Endothelial cell (in vitro differentiated cells): ENCODE results near the gene TAF4. TPM values are rescaled to one million over a fixed set of nuclear protein-coding genes. Genes with fewer than 3 reads are reported as not detected.

Experiments
- DNase-seq: peaks from one replicate; pipeline ENCODE4 v3.0.0; 2021; ENCODE audit warnings: low spot score
- H3K27ac Mint-ChIP-seq: one replicate; pipeline ENCODE4 v1.8.0; 2021; ENCODE audit warnings: mixed read lengths, inconsistent platforms; ENCODE audit not compliant: unreplicated experiment
- H3K27me3 Mint-ChIP-seq: one replicate; pipeline ENCODE4 v1.8.0; 2021; ENCODE audit warnings: mild to moderate bottlenecking, moderate library complexity, mixed read lengths, inconsistent platforms; ENCODE audit not compliant: unreplicated experiment
- H3K36me3 Mint-ChIP-seq: one replicate; pipeline ENCODE4 v1.8.0; 2021; ENCODE audit warnings: mild to moderate bottlenecking, low read depth, mixed read lengths, inconsistent platforms; ENCODE audit not compliant: unreplicated experiment
- H3K4me1 Mint-ChIP-seq: one replicate; pipeline ENCODE4 v1.8.0; 2021; ENCODE audit warnings: mild to moderate bottlenecking, mixed read lengths, inconsistent platforms; ENCODE audit not compliant: unreplicated experiment
- H3K4me3 Mint-ChIP-seq: one replicate; pipeline ENCODE4 v1.8.0; 2021; ENCODE audit warnings: mild to moderate bottlenecking, mixed read lengths, inconsistent platforms; ENCODE audit not compliant: unreplicated experiment
- H3K9me3 Mint-ChIP-seq: one replicate; pipeline ENCODE4 v1.8.0; 2021; ENCODE audit warnings: mixed read lengths, inconsistent platforms; ENCODE audit not compliant: unreplicated experiment
- total RNA-seq: library from RNA; stranded (reverse); fragmentation: NEBNext Ultra II Directional; extraction: Animal tissue kit (Norgen Biotek cat#: 25700); gene quantifications from one replicate; pipeline ENCODE4 v1.2.1, GENCODE V29; 2021; ENCODE audit not compliant: unreplicated experiment
- TF ChIP-seq, protein P1 (sequence below): fragments of 200-600 bp; sonication (generic); IDR thresholded peaks from one replicate; pipeline ENCODE4 v1.5.0; 2021; ENCODE audit warnings: antibody characterized with exemption; ENCODE audit not compliant: unreplicated experiment

TAF4 gene
- total RNA-seq, 1 donor from 2014 or later: 14.2 TPM

DNA sequence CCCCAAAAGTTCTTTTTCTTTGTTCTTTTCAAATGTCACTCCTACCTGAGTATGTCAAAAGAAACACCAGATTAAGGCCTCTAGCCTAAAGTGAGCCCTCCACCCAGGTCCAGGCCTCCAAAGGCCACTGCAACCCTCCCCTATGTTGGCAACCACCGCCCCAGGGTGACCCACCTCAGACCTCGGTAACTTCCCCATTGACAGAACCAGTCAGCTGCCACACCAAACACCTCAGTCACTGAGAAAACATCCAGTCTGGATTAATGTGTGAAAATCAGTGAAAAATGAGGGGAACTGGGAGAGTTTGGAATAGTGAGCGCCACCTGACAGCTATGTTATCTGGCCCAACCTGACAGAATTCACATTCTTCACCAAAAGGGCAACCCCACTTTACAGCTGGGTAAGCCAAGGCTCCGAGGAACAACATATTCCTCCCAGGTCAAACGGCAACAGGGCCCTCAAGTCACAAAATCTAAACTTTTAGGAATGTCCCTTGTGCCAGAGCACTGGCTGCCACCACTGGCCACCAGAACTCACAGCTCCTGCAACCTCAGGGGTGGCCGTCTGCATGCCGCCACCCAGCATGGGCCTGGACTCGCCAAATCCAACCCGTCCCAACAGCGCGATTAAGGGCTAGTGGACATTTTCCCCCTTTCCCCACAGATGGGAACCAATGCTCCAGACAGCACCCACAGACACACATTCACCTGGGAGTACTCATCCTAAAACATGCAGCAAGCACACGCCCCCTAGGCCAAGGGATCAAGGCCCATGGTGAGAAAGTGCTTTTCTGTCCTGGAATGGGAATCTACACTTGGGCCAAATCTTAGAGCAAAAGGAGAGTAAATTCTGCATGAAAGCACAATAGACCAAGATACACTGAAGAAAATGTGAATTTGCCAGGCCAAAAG lies 4.8 kb downstream of the TAF4 start:
- Mint-ChIP-seq H3K4me1 (peaks cover 6% of the 10 kb centered on the region), H3K36me3 (peaks cover 7% of the 10 kb centered on the region), H3K27me3 (peaks cover 8% of the 10 kb centered on the region), H3K9me3 (no peaks in the 10 kb centered on the region), H3K27ac (no peak overlapping the region), H3K4me3 (no peak overlapping the region)
- TF ChIP-seq, protein P1, sequence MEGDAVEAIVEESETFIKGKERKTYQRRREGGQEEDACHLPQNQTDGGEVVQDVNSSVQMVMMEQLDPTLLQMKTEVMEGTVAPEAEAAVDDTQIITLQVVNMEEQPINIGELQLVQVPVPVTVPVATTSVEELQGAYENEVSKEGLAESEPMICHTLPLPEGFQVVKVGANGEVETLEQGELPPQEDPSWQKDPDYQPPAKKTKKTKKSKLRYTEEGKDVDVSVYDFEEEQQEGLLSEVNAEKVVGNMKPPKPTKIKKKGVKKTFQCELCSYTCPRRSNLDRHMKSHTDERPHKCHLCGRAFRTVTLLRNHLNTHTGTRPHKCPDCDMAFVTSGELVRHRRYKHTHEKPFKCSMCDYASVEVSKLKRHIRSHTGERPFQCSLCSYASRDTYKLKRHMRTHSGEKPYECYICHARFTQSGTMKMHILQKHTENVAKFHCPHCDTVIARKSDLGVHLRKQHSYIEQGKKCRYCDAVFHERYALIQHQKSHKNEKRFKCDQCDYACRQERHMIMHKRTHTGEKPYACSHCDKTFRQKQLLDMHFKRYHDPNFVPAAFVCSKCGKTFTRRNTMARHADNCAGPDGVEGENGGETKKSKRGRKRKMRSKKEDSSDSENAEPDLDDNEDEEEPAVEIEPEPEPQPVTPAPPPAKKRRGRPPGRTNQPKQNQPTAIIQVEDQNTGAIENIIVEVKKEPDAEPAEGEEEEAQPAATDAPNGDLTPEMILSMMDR: no peak
- no peak for DNase-seq

DNA sequence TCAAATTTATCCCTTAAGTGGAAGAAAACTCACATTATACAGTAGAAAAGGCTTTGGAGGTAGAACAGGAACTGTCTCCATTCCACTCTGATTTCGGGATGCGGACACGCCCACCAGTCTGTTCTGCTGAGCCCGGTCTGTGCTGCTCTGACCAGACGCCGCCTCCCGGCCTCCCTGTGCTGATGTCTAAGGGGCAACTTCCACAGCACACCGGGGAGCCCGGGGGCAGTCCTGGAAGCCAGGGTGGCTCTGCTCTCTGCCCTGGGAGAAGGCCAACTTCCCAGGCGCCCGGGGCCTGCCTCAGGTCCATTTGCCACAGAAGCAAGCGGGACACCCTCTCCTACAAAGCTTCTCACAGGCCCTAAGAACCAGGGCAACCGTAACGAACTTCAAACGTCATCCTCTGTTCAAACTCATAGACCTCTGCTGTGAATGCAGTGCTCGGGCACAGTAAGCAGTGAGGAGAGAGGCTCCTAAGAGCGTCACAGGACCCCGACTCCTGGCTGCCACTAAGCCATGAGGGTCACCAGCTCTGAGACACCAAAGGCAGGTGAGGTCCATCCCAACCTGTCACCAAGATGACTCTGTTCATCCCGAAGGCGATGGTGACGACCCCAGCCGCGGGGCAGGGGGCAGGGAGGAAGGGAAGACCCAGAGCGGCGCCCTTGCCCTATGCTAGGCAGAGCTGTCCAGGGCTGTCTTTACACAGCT lies 5.6 kb downstream of the TAF4 start:
- peaks cover 6% of the 10 kb centered on the region for H3K4me1 Mint-ChIP-seq
- H3K9me3 Mint-ChIP-seq: no peaks in the 10 kb centered on the region
- DNase-seq: no peak
- H3K27me3 Mint-ChIP-seq: peaks cover 8% of the 10 kb centered on the region
- H3K4me3 Mint-ChIP-seq: no peak overlapping the region
- TF ChIP-seq, protein P1: no peak
- H3K27ac Mint-ChIP-seq: no peak overlapping the region
- H3K36me3 Mint-ChIP-seq: peaks cover 7% of the 10 kb centered on the region

DNA sequence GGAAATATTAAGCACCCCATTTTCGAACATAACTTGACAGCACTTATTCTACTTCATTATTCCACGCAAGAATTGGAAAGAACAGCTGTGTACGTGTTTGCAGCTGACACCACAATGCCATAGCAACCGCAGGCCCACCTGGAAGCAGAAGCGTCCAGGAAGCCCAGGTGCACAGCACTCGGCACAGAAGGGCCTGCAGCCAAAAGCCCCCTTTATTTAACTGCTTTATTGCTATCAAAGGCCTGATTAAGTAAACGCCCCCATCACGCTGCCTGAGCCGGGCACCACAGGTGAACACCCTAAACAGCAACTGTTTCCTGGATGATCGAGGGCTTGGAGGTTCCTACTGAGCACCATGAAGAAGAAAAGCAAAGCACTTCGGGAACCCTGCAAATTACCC lies 6.3 kb downstream of the TAF4 start:
- DNase-seq: no peak
- no peak overlapping the region for H3K27ac Mint-ChIP-seq

DNA sequence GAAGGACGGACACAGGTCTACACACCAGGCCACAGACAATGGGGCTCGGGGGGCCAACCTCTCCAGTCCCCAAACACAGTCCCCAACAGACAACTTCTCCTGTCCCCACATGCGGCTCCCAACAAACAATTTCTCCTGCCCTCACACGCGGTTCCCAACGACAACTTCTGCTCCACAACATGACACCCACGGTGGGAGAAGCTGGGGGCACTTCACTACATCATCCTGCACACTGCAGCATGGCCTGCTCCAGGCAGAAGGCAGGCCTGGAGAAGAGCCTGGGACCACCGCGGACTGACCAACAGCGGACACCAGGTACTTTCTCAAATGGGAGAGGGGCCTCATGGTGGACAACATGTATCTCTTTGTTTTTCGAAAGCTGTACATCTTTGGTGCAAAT lies 6.7 kb downstream of the TAF4 start:
- TF ChIP-seq, protein P1: no peak
- peaks cover 6% of the 10 kb centered on the region for H3K4me1 Mint-ChIP-seq
- no peak for DNase-seq
- peaks cover 8% of the 10 kb centered on the region for H3K27me3 Mint-ChIP-seq
- no peaks in the 10 kb centered on the region for H3K9me3 Mint-ChIP-seq
- H3K36me3 Mint-ChIP-seq: peaks cover 13% of the 10 kb centered on the region
- no peak overlapping the region for H3K4me3 Mint-ChIP-seq
- no peak overlapping the region for H3K27ac Mint-ChIP-seq

More for the DNA sequence above, 6.3 kb downstream of the TAF4 start:
- Mint-ChIP-seq H3K4me3 (no peak overlapping the region), H3K36me3 (peaks cover 8% of the 10 kb centered on the region), H3K9me3 (no peaks in the 10 kb centered on the region), H3K27me3 (peaks cover 11% of the 10 kb centered on the region), H3K4me1 (peaks cover 6% of the 10 kb centered on the region)
- TF ChIP-seq, protein P1: no peak

DNA sequence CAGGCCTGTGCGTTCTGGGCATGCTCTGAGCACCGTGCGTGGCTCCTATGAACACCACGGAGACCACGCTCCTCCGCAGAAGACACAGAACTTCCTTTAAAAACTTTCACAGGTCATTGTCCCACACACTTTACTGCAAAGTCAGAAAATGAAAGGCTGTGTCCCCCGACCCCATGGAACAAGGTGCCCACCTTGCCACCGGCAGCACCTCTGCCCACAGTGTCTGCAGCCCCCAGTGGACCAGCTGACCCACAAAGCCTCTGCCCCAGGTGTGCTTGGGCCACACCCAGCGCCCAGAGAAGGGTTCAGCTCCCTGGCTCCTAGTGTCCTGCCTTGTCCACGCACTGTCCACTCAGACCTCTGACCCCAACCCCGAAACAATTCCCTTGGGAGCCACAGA lies 8.7 kb downstream of the TAF4 start:
- TF ChIP-seq, protein P1: no peak
- no peak for DNase-seq
- Mint-ChIP-seq H3K27ac (no peak overlapping the region), H3K36me3 (peaks cover 8% of the 10 kb centered on the region), H3K4me1 (peaks cover 3% of the 10 kb centered on the region), H3K9me3 (no peaks in the 10 kb centered on the region), H3K4me3 (no peak overlapping the region), H3K27me3 (peaks cover 4% of the 10 kb centered on the region)
